K562 (cell line): ENCODE data around the gene KIF5A. TPM values are rescaled to one million over a fixed set of nuclear protein-coding genes. Genes with fewer than 3 reads are reported as not detected.
A peak's percentile ranks its signal among the peaks of the same experiment; 100 is the strongest.

Source experiments
- ATAC-seq: fragments of 200-7000 bp; cut with Tn5 transposase; 3 replicates; pipeline ENCODE4 v1.9.1; 2020; ENCODE audit warnings: moderate library complexity
- BruUV-seq: library from RNA; stranded (reverse); fragments of 400-500 nt; replicated peaks from 2 replicates; lab custom pipeline; 2021; lab: Mats Ljungman, UMichigan
- CTCF ChIA-PET: fragments of 300-600 bp; formaldehyde crosslinking; extraction: SDS; loops from one replicate; lab custom pipeline; 2021; ENCODE audit warnings: low intra/inter-chr PET ratio; lab: Yijun Ruan, JAX
- POLR2A ChIA-PET: fragments of 300-600, 350-650 bp; sonication (Branson Sonifier 250); formaldehyde crosslinking; extraction: SDS; loops from one replicate; lab custom pipeline; 2021; ENCODE audit warnings: antibody characterized with exemption, inconsistent platforms; lab: Yijun Ruan, JAX
- DNase-seq, 4 experiments: peaks; one replicate each; pipeline versions ENCODE4 v3.0.0 to v3.0.0-alpha.2; 2011 to 2018; ENCODE audit warnings: low spot score in 3 of 4, mixed read lengths in 3 of 4; ENCODE audit errors: extremely low read depth in 1 of 4
- FAIRE-seq: peaks from 2 replicates; lab custom pipeline; 2011; peaks lifted over from hg19 to GRCh38; lab: Jason Lieb, UNC
- H2AFZ ChIP-seq: 2 replicates; pipeline ENCODE4 v1.6.0; 2011; ENCODE audit warnings: low read depth, low read length, control low read depth, inconsistent platforms
- H3K27ac ChIP-seq: fragments of 200-600 bp; 3 replicates; pipeline ENCODE4 v1.8.0; 2011; ENCODE audit warnings: low read depth, mild to moderate bottlenecking, control low read depth, inconsistent platforms, low read length, moderate library complexity, mixed read lengths; ENCODE audit errors: extremely low read depth
- H3K27me3 ChIP-seq, 2 experiments: fragments of 300-600 bp in 1 of 2; 2 replicates in 1 of 2; 3 replicates in 1 of 2; pipeline versions ENCODE4 v1.6.0 to v1.8.0; 2011; ENCODE audit warnings: inconsistent platforms in 2 of 2, low read length in 2 of 2, mild to moderate bottlenecking in 1 of 2, mixed read lengths in 1 of 2, moderate library complexity in 1 of 2; ENCODE audit not compliant: control insufficient read depth in 2 of 2, insufficient read depth in 2 of 2
- H3K36me3 ChIP-seq: fragments of 300-600 bp; 3 replicates; pipeline ENCODE4 v1.8.0; 2011; ENCODE audit warnings: mild to moderate bottlenecking, low read length, inconsistent platforms; ENCODE audit not compliant: control insufficient read depth, insufficient read depth
- H3K4me1 ChIP-seq, 2 experiments: fragments of 200-600 bp in 1 of 2; replicated peaks in 1 of 2; 2 replicates in 1 of 2; 3 replicates in 1 of 2; pipeline versions ENCODE4 v1.5.1 to v1.8.0; 2011; ENCODE audit warnings: inconsistent platforms in 2 of 2, low read length in 2 of 2, mild to moderate bottlenecking in 1 of 2, mixed read lengths in 1 of 2, moderate library complexity in 1 of 2; ENCODE audit not compliant: control insufficient read depth in 2 of 2, insufficient read depth in 2 of 2
- H3K4me2 ChIP-seq: 2 replicates; pipeline ENCODE4 v1.6.1; 2011; ENCODE audit warnings: low read length, control low read depth, inconsistent platforms, mixed read lengths; ENCODE audit not compliant: insufficient read depth
- H3K4me3 ChIP-seq: fragments of 200-600 bp; sonication (generic), shearing (Covaris generic); 2 replicates; pipeline ENCODE4 v1.5.1; 2016; ENCODE audit warnings: control low read depth, inconsistent platforms
- H3K79me2 ChIP-seq: fragments of 200-600 bp; 3 replicates; pipeline ENCODE4 v1.8.0; 2011; ENCODE audit warnings: low read length, inconsistent platforms; ENCODE audit not compliant: control insufficient read depth, insufficient read depth
- H3K9ac ChIP-seq, 2 experiments: 2 replicates each; pipeline versions ENCODE4 v1.6.0 to v1.6.1; 2011; ENCODE audit warnings: low read depth in 2 of 2, low read length in 2 of 2, control low read depth in 1 of 2, inconsistent platforms in 1 of 2, mild to moderate bottlenecking in 1 of 2, mixed read lengths in 1 of 2; ENCODE audit not compliant: insufficient read depth in 1 of 2
- H3K9me1 ChIP-seq: one replicate; pipeline ENCODE4 v1.6.0; 2011; ENCODE audit warnings: inconsistent platforms, mild to moderate bottlenecking, low read length, moderate library complexity; ENCODE audit not compliant: control insufficient read depth, insufficient read depth
- H3K9me3 ChIP-seq: replicated peaks from 2 replicates; pipeline ENCODE4 v1.5.1; 2011; ENCODE audit warnings: low read depth, low read length, inconsistent platforms; ENCODE audit not compliant: control insufficient read depth, insufficient read depth
- H4K20me1 ChIP-seq: replicated peaks from 2 replicates; pipeline ENCODE4 v1.6.1; 2011; ENCODE audit warnings: low read length, inconsistent platforms, mixed read lengths; ENCODE audit not compliant: control insufficient read depth, insufficient read depth
- FIP1L1 ChIP-seq: fragments of 200-400 bp; formaldehyde crosslinking; IDR thresholded peaks from 2 replicates; pipeline ENCODE4 v1.6.1; 2018; ENCODE audit warnings: mild to moderate bottlenecking, low read depth, low read length; ENCODE audit not compliant: poor library complexity, severe bottlenecking
- FOXJ2 ChIP-seq: fragments of 200-800 bp; sonication (Bioruptor generic); IDR thresholded peaks from 2 replicates; pipeline ENCODE4 v1.6.1; 2016; ENCODE audit warnings: missing genetic modification characterization, missing compliant biosample characterization
- HDAC3 ChIP-seq: fragments of 450-650 bp; IDR thresholded peaks from 2 replicates; pipeline ENCODE4 v1.6.1; 2018; ENCODE audit warnings: borderline replicate concordance, mild to moderate bottlenecking, moderate library complexity; ENCODE audit not compliant: partially characterized antibody
- MYBL2 ChIP-seq, 2 experiments: fragments of 450-650 bp in 1 of 2; sonication (generic) in 1 of 2; formaldehyde crosslinking in 1 of 2; IDR thresholded peaks; 2 replicates each; pipeline versions ENCODE4 v1.6.1 to v1.8.1; 2017 to 2022; ENCODE audit warnings: borderline replicate concordance in 1 of 2, inconsistent platforms in 1 of 2, low read depth in 1 of 2, mild to moderate bottlenecking in 1 of 2, missing genetic modification reagents in 1 of 2, moderate library complexity in 1 of 2
- NBN ChIP-seq: fragments of 450-650 bp; IDR thresholded peaks from 2 replicates; pipeline ENCODE4 v1.6.1; 2016; ENCODE audit warnings: low read depth, mild to moderate bottlenecking
- NELFE ChIP-seq: IDR thresholded peaks from 2 replicates; pipeline ENCODE4 v1.6.1; 2011; ENCODE audit warnings: mild to moderate bottlenecking; ENCODE audit not compliant: insufficient read depth, insufficient read length
- PRPF4 ChIP-seq: fragments of 200-400 bp; formaldehyde crosslinking; IDR thresholded peaks from one replicate; pipeline ENCODE4 v1.6.1; 2017; ENCODE audit warnings: low read length, low read depth, mild to moderate bottlenecking; ENCODE audit not compliant: insufficient read depth, poor library complexity, severe bottlenecking
- RAD21 ChIP-seq, 2 experiments: fragments of 250-450 bp in 1 of 2; fragments of 450-650 bp in 1 of 2; sonication (Bioruptor Pico) in 1 of 2; formaldehyde crosslinking in 1 of 2; IDR thresholded peaks in 1 of 2; conservative IDR thresholded peaks in 1 of 2; 2 replicates each; pipeline versions ENCODE4 v1.4.0 to v1.8.0; 2020 to 2022; ENCODE audit warnings: mild to moderate bottlenecking in 2 of 2, moderate library complexity in 1 of 2
- TEAD1 ChIP-seq, 2 experiments: fragments of 450-650 bp in 1 of 2; sonication (generic) in 1 of 2; formaldehyde crosslinking; IDR thresholded peaks; 2 replicates each; pipeline versions ENCODE4 v1.4.0 to v1.8.0; 2020 to 2022; ENCODE audit warnings: mild to moderate bottlenecking in 2 of 2, missing genetic modification reagents in 1 of 2
- ZBTB17 ChIP-seq: fragments of 450-650 bp; formaldehyde crosslinking; IDR thresholded peaks from 2 replicates; pipeline ENCODE4 v1.4.0; 2020; ENCODE audit warnings: mild to moderate bottlenecking
- ZKSCAN8 ChIP-seq: fragments of 200-800 bp; sonication (Bioruptor generic); IDR thresholded peaks from 2 replicates; pipeline ENCODE4 v1.6.1; 2016; ENCODE audit warnings: missing genetic modification characterization, missing compliant biosample characterization
- ZNF644 ChIP-seq: fragments of 200-800 bp; sonication (Bioruptor generic); IDR thresholded peaks from 2 replicates; pipeline ENCODE4 v1.6.1; 2016; ENCODE audit warnings: low read depth, missing genetic modification characterization, missing compliant biosample characterization
- ZNF699 ChIP-seq: fragments of 250-450 bp; sonication (Bioruptor Pico); IDR thresholded peaks from 2 replicates; pipeline ENCODE4 v1.8.0; 2021; ENCODE audit warnings: mild to moderate bottlenecking, moderate library complexity; ENCODE audit not compliant: insufficient replicate concordance
- WGBS: fragments of 100-300 bp; shearing (Covaris generic); methylation state at CpG from one replicate; pipeline ENCODE4 v1.1.6; 2016; ENCODE audit warnings: low coverage, mixed read lengths; ENCODE audit not compliant: insufficient coverage; ENCODE audit errors: missing lambda C conversion rate; 5-methylcytosine and 5-hydroxymethylcytosine counted together
- in situ Hi-C: fragments of 300-500 bp; cut with MboI; formaldehyde crosslinking; loops from 4 replicates; pipeline ENCODE4 v1.15.0; 2018; ENCODE audit warnings: inconsistent platforms, mixed read lengths
- intact Hi-C: fragments of 100-400 bp; cut with micrococcal nuclease; formaldehyde crosslinking; loops from 2 replicates; pipeline ENCODE4 v1.14.2; 2022
- polyA plus RNA-seq, 8 experiments: library from polyadenylated mRNA; depleted of rRNA in 4 of 8; stranded (reverse) in 5 of 8; unstranded in 3 of 8; fragments of >200 nt; fragmentation: Nextera tagmentation in 2 of 8; fragmentation: Illumina TruSeq in 1 of 8; extraction: Ambion mirVana in 2 of 8; extraction: Trizol in 1 of 8; gene quantifications; 2 replicates each; pipeline versions ENCODE4 v1.2.1 to v1.2.3, GENCODE V29; 2011 to 2014; ENCODE audit warnings: inconsistent platforms in 1 of 8, missing spikeins in 1 of 8
- total RNA-seq, 7 experiments: library from RNA; depleted of rRNA in 6 of 7; stranded (reverse); fragments of >200 nt in 6 of 7; fragmentation: Illumina TruSeq in 2 of 7; extraction: Trizol in 2 of 7; gene quantifications; 2 replicates each; pipeline versions ENCODE4 v1.2.1 to v1.2.3, GENCODE V29; 2011 to 2021; ENCODE audit warnings: low replicate concordance in 1 of 7
- TF ChIP-seq, protein P1 (sequence below): fragments of 250-450 bp; sonication (Bioruptor Pico); IDR thresholded peaks from 2 replicates; pipeline ENCODE4 v1.6.1; 2021; ENCODE audit warnings: mild to moderate bottlenecking
- TF ChIP-seq, protein P2 (sequence below): sonication (generic); formaldehyde crosslinking; IDR thresholded peaks from 2 replicates; pipeline ENCODE4 v1.8.0; 2022; ENCODE audit warnings: mild to moderate bottlenecking, missing genetic modification reagents
- TF ChIP-seq, protein P3 (sequence below): sonication (generic); formaldehyde crosslinking; IDR thresholded peaks from 2 replicates; pipeline ENCODE4 v1.8.1; 2023; ENCODE audit warnings: mild to moderate bottlenecking, missing genetic modification reagents

KIF5A gene
- total and polyA plus RNA-seq, 9 of the 15 experiments (the other 6 are each of a cell fraction or from before 2014, with no cell fraction given), result 3.4 to 17.7 (median 8.0) TPM

DNA sequence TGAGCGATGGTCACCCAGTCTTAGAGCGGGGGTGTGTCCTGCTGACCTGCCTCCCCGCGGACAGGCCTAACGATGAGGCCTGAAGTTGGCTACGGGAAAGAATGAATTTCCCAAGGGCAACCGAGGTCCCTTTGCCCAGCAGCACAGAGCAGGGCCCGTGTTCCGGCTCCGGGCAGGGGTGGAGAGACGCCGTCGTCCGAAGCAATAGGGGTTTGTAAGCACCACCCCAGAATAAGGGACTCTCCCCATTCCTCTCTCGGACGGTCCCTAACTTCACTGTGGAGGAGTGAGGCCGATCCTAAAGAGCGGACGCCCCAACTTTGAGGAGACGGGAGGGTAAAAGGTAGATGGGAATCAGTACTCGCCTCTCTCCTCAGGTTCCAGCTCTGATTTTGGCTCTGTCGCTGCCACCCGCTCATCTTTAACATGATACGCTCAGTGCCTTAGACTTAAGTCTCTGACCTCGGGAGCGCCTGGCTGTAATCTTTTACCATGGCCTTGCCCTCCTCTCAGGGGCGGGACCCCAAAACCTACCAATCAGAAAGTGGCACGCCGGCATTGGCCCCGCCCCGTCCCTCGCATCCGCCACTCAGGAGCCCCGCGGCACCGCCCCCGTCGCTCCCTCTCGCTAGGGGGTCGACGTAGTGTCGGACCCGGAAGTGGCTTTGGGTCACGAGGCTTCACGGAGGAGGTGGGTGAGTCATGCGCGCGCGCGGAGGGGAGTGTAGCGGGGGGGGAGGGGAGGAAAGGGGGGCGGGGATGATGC is 29.6 kb upstream of the KIF5A start, which contains the start of gene DDIT3:
Gene DDIT3, minus strand, starts transcription at position 462 of the 766 bp plus-strand sequence. CDS start 3,108 bp downstream, outside the sequence.
- FAIRE-seq (peak; percentile 93), ATAC-seq (peak; percentile 67), DNase-seq (peak; percentile 94 to 99 (median 96))
- CTCF ChIA-PET, result no interaction called here
- H3K27ac ChIP-seq, result peak within 1 kb of the TSS; percentile 99
- peak within 1 kb of the TSS; percentile 86 for H3K4me3 ChIP-seq
- POLR2A ChIA-PET, result interaction anchor here (0.6 to 10.1 kb wide), 52 partner anchors 9 to 913 kb away, joined by 3 to 184 read pairs (median 4); partner anchors contain the start of genes ARHGEF25, B4GALNT1, CDK4 and DCTN2
- under 1% methylated on average over 42 of the region's 52 CpGs for WGBS
- H4K20me1 ChIP-seq, result peaks cover 45% of the 10 kb centered on the region
- in situ Hi-C loops, result no loop called here
- no peaks in the 10 kb centered on the region for H3K9me3 ChIP-seq
- H3K4me2 ChIP-seq, result peak within 1 kb of the TSS; percentile 99
- H3K9ac ChIP-seq, result peak within 1 kb of the TSS; percentile 94 to 100
- H3K9me1 ChIP-seq, result peaks cover 7% of the 10 kb centered on the region
- intact Hi-C loops, result loop anchor here (1.0 to 5.0 kb wide), 6 partner anchors 19 to 217 kb away; partner anchors contain the start of genes AGAP2, GLI1 and MARS1
- peak within 1 kb of the TSS; percentile 93; the same call in 1 of the 2 replicates for H2AFZ ChIP-seq
- H3K4me1 ChIP-seq, result peaks cover 34 to 48% of the 10 kb centered on the region in 2 experiments
- H3K79me2 ChIP-seq, result peaks cover 61% of the 10 kb centered on the region
- peaks cover 63% of the 10 kb centered on the region for H3K36me3 ChIP-seq
- TSS peak; percentile 63 for BruUV-seq
- H3K27me3 ChIP-seq, result no peaks in the 10 kb centered on the region
- TF ChIP-seq NBN (no peak), PRPF4 (peak; percentile 58), MYBL2 (IDR thresholded peaks at IDR 0.05; ENCODE audit: low read depth) (no peak), MYBL2 (CRISPR knock-in tag; IDR thresholded peaks at IDR 0.05; ENCODE audit: borderline replicate concordance) (no peak), TEAD1 (CRISPR knock-in tag; IDR thresholded peaks at IDR 0.05) (peak in 1 of 2 experiments; percentile 88; a peak in 2 of 4 replicates), FIP1L1 (peak; percentile 61), RAD21 (CRISPR knock-in tag; conservative IDR thresholded peaks at IDR 0.05 in 1 of 2, IDR thresholded peaks at IDR 0.05 in 1 of 2) (no peak), ZBTB17 (CRISPR knock-in tag) (peak; percentile 79), ZNF644 (no peak), FOXJ2 (tag) (peak; percentile 33; the same call in 1 of the 2 replicates), ZNF699 (CRISPR knock-in tag) (no peak), NELFE (peak; percentile 63), HDAC3 (no peak), ZKSCAN8 (CRISPR knock-in tag) (no peak)
- TF ChIP-seq, protein P1, sequence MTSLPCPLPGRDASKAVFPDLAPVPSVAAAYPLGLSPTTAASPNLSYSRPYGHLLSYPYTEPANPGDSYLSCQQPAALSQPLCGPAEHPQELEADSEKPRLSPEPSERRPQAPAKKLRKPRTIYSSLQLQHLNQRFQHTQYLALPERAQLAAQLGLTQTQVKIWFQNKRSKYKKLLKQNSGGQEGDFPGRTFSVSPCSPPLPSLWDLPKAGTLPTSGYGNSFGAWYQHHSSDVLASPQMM (CRISPR knock-in tag), result no peak
- TF ChIP-seq, protein P2, sequence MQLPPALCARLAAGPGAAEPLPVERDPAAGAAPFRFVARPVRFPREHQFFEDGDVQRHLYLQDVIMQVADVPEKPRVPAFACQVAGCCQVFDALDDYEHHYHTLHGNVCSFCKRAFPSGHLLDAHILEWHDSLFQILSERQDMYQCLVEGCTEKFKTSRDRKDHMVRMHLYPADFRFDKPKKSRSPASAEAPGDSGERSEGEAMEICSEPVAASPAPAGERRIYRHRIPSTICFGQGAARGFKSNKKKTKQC (CRISPR knock-in tag), result peak; percentile 75; the same call in 1 of the 2 replicates
- TF ChIP-seq, protein P3, sequence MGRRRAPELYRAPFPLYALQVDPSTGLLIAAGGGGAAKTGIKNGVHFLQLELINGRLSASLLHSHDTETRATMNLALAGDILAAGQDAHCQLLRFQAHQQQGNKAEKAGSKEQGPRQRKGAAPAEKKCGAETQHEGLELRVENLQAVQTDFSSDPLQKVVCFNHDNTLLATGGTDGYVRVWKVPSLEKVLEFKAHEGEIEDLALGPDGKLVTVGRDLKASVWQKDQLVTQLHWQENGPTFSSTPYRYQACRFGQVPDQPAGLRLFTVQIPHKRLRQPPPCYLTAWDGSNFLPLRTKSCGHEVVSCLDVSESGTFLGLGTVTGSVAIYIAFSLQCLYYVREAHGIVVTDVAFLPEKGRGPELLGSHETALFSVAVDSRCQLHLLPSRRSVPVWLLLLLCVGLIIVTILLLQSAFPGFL (CRISPR knock-in tag), result peak; percentile 54; the same call in 1 of the 2 replicates
